Suppressor macrophage treated with lipopolysaccharide for 4 hours (primary cell): Measurements from ENCODE around the gene SPDYA.
A peak's percentile ranks its signal among the peaks of the same experiment; 100 is the strongest.

Source experiments
- DNase-seq: peaks from one replicate; pipeline ENCODE4 v3.0.0-alpha.2; 2020

Gene SPDYA

GRCh38 chr2:28828382-28828781, 17.7 kb downstream of the SPDYA start:
- DNase-seq = no peak

GRCh38 chr2:28833740-28834470, 23.3 kb downstream of the SPDYA start:
- DNase-seq = peak; percentile 52

GRCh38 chr2:28835781-28836180, 25.1 kb downstream of the SPDYA start:
- DNase-seq = no peak

- DNase-seq = no peak
These were observed 28.3 kb downstream of the SPDYA start for GRCh38 chr2:28838971-28839370.

- no peak for DNase-seq
These were observed 31.4 kb downstream of the SPDYA start for GRCh38 chr2:28842042-28842441.

GRCh38 chr2:28855193-28855592, 44.6 kb downstream of the SPDYA start:
- no peak for DNase-seq

GRCh38 chr2:28855977-28856376, 45.3 kb downstream of the SPDYA start:
- no peak for DNase-seq

GRCh38 chr2:28868611-28869010, 58.0 kb downstream of the SPDYA start:
- DNase-seq = no peak

- DNase-seq = peak; percentile 47
These were observed 59.0 kb downstream of the SPDYA start for GRCh38 chr2:28869494-28870145.

GRCh38 chr2:28870146-28870891, 59.7 kb downstream of the SPDYA start, which contains the start of gene TRMT61B:
Gene TRMT61B, minus strand, starts transcription at chr2:28870309. Its CDS starts 32 bp downstream, at chr2:28870277.
- peak; percentile 98 for DNase-seq

GRCh38 chr2:28871620-28872019, 61.0 kb downstream of the SPDYA start:
- DNase-seq = no peak

GRCh38 chr2:28880193-28880592, 69.6 kb downstream of the SPDYA start:
- DNase-seq = no peak

GRCh38 chr2:28893488-28893887, 82.9 kb downstream of the SPDYA start:
- no peak for DNase-seq

GRCh38 chr2:28894470-28895188, 84.0 kb downstream of the SPDYA start, which contains the start of gene WDR43:
Gene WDR43, plus strand, starts transcription at chr2:28894667. Its CDS starts 32 bp downstream, at chr2:28894699.
- DNase-seq = peak; percentile 99

GRCh38 chr2:28895189-28895893, 84.7 kb downstream of the SPDYA start:
- DNase-seq = peak; percentile 40

GRCh38 chr2:28896906-28897305, 86.3 kb downstream of the SPDYA start:
- no peak for DNase-seq

- no peak for DNase-seq
These were observed 87.4 kb downstream of the SPDYA start for GRCh38 chr2:28898048-28898447.
